Activated CD8-positive, alpha-beta memory T cell treated with anti-CD3 and anti-CD28 coated beads, Interleukin-2, amount 50 U/mL, for 1 hour (primary cell): ENCODE measurements around the gene FIGNL1.
"Not testable (repeated sequence)": the region's sequence is repeated elsewhere in the genome, so short reads cannot be mapped to it uniquely, and the experiment has no call there.

Experiments used
- DNase-seq: peaks from one replicate; pipeline ENCODE4 v3.0.0-alpha.2; 2020; ENCODE audit errors: extremely low read depth

Gene FIGNL1

DNA sequence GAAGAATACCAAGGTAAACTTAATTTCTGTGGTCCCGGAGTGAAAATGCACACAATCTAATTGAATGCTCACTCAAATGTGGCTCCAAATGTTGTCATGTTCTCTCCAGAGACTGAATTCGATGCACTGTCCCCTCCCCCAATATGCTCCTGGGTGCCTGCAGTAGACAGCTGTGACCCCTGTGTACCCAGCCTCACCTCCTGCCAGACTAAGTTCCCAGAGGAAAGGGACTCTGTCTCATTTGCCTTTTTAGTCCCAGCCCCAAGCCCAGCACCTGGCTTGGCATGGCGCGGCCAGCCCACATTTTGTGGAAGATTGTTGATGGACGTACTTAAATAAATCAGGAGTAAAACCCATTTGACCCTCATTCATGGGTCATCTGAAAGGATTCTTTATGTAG, 21.8 kb upstream of the FIGNL1 start:
- no peak for DNase-seq

DNA sequence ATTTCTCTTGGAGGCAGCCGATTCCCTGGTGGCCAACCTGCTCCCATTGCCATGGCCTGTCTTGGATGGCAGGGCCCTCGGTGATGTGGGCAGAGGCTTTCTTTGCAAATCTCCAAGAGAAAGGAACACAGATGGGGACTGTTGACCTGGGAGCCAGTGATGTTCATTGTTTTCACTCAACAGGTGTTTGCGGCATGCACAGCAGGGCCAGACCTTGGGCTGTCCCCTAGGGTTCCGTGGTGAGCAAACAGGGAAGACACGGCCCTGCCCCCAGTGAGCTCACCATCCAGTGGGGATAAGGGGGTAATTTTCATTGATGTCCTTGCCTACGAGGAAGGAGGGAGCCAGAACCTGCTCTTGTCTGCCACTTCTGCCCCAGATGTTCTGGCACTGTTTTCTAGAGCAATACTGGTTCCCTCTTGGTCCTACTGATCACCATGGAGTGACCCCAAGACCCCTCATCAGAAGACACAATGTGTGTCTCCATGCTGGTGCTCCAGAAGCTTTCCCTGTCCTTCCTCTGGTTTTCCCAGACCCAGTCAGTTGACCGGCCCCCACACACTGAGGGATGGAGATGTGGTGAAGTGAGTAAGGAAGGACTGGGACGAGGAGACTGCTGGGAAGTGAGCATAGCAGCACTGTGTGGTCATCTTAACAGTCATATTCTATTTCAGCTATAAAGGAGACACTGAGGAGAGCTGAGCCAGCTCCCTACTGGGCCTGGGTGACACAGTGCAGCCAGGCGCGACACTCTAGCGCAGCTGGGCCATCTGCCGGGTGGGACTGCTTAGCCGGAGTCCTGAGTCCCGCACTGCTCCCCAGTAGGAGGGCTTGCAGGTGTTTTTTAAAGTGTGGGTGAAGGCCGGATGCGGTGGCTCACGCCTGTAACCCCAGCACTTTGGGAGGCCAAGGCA, 20.4 kb upstream of the FIGNL1 start:
- DNase-seq = no peak

DNA sequence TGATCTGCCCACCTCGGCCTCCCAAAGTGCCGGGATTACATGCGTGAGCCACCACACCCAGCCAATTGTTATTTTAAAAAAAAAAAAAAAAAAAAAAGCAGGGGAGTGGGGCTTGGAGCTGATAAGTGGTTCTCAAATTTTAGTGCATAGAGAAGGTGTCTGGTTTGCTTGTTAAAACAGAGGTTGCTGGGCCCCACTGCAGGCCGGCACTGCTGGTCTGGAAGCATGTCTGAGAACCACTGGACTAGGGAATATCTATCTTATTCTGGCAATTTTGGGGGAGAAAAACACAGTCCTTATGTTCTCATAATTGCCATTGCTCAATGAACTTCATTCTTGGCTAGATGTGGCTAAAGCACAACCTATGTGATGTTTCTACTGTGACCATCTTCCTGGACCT, 19.0 kb upstream of the FIGNL1 start:
- DNase-seq = no peak

DNA sequence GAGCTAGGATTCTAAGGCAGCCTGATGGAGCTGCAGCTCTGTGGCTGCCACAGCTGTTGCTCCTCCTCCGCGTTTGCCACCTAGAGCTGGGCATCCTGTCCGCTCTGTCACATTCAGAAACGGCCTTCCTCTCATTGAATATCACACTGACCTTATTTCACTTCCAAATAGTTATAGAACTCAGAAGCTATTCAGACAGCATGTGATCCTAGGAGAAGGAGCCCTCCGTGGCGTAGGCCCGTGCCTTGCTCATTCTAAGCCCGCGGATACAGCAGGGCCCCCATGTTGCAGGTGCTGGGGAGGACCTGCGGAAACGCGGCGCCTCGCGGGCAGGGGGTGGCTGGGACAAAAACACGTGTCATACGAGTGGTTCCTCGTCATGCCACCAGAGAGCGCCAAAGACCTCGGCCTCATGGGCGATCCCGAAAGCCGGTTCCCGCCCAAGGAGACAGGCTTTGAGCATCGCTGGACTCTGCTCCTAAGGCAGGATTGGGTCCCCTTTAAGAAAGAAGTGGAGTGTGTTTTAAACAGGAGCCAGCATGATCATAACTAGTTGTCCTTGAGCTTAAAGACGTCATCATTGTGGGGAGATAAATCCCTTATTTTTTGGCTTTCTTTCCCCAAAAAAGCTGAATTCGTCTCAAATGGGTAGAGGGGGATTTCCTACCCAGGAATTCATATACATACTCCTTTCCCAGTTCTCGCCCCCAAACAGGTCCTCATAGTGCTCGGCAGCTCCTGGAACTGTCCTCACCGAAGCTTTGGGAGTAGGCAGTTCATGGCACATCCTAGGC, 17.9 kb upstream of the FIGNL1 start:
- DNase-seq = no peak

DNA sequence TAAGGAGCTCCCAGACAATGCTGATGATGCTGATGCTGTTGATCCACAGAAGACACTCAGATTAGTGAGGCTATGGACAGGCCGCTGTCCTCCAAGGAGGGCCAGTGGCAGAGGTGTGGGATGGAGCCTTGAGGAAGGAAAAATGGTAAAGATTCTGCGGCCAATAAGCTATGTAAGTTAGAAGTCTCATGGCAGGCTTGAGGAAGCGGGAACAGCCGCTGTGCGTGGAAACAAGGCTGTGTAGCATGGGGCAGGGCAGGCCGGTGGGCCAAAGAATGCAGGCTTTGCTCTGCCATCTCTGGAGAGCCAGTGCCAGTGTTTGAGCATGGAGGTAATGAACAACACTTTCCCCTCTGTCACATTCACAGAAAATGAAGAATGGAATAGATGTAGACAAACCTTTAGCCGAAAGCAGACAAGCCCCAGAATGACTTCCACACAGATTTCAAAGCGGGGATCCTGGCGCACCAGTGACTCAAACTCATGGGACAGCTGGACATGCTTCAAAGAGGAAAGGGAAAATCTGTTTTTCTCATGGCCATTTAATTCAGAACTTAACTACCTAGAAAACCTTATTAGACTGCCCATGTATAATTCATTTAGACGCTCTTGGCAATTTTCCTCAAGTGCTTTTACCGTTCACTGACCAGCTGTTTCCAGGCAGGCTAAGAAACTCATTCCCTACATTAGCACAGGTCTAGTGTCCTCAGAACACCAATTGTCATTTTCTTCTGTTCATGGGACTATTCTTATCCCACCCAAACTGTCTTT, 16.9 kb upstream of the FIGNL1 start:
- DNase-seq = no peak

DNA sequence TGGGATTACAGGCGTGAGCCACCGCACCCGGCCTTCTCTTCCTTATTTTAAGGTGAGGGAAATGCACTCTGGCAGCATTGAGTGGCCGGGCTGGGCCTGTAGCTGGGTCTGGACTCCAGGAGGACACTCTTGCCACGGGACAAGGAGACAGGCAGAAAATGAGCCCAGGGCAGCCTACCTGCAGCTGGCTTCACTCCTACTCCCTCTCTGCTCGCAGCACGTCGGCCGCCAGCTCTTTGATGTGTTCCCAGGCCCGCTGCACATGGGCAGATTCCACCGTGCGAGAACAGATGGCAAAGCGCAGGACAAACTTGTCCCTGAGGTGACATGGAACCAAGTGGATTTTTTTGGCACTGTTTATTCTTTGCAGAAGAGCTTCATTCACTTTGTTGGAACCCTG, 12.9 kb upstream of the FIGNL1 start:
- no peak for DNase-seq

DNA sequence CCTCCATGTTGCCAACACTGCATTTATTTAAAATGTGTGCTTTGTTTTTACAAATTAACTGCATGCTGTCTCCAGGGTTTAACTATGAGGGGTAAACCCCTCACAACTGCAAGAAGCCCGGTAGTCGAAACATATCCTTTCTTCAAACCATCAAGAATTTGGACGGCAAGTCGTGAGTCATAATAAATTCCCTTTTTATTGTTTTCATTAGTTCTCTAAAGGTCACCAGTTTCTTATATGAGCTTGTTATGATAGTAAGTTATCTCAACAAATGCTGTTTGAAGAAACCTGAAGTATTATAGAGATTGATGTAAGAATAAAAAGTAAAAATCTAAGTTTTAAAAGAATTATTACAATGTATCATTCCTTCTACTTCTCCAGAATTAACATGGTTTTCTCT, 12.2 kb upstream of the FIGNL1 start:
- DNase-seq = no peak

DNA sequence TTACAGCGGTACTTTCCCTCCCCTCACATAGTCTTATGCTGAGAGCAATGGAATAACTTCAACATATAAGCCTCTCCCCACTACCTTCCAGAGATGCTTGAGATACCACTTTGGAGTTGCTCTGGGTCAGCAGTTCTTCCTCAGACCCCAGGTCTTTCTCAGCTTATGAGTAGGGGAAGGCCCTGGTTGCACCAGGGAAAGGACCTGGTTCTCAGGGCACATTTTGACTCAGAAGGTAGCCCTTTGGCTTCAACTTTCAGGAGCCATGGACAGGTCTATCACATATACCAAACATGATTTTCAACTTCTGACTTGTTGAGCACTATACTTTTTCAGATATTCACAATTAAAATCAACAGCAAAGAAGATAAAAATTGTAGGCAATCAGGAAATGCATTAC, 11.5 kb upstream of the FIGNL1 start:
- no peak for DNase-seq

DNA sequence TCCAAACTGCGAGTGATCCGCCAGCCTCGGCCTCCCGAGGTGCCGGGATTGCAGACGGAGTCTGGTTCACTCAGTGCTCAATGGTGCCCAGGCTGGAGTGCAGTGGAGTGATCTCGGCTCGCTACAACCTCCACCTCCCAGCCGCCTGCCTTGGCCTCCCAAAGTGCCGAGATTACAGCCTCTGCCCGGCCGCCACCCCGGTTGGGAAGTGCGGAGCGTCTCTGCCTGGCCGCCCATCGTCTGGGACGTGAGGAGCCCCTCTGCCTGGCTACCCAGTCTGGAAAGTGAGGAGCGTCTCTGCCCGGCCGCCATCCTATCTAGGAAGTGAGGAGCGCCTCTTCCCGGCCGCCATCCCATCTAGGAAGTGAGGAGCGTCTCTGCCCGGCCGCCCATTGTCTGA, 9.0 kb upstream of the FIGNL1 start:
- DNase-seq = not testable (repeated sequence)

DNA sequence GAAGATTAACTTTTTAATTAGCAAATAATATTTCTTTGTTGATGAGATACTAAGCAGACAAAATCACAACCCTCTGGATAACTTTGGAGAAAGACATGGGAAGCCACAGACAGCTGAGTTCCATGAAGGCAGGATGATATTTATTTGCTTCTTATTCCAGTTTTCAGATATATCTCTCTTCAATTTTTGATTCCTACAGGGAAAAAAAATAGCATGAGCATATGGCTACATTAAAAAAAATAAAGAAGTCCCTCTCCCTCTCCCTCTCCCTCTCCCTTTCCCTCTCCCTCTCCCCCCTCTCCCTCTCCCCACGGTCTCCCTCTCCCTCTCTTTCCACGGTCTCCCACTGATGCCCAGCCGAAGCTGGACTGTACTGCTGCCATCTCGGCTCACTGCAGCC, 8.5 kb upstream of the FIGNL1 start:
- DNase-seq = not testable (repeated sequence)

DNA sequence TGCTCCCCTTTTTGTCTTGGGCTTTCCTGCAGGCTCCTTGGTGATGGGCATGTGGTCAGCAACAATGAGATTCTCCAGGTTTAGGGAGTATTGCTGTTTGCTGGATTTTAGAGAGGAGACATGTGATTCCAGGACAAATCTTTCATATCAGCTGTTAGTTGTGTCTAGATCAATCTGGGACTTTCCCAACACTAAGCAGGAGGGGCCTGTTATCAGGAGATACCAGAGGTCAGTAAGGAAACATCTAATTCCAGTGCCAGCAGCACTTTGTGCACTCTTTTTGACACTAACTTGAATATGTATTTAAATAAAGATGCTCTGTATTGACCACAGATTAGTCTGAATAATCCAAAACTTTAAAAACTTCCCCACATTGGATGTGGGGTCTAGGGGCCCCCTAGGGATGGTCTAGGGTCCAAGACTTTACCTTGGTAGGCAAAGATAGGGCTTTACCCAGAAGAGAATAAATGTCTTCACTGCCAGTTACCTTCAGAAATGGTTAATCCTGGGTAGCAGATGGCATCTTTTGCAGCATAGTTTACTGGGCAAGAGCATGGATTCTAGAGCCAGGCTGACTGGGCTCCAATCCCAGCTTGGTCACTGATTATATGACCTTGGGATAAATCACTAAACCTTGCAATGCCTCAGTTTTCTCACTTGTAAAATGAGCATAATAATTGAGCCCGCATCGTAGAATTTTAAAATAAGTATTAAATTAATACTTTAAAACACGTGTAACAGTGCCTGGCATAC, 6.4 kb upstream of the FIGNL1 start:
- DNase-seq = no peak

DNA sequence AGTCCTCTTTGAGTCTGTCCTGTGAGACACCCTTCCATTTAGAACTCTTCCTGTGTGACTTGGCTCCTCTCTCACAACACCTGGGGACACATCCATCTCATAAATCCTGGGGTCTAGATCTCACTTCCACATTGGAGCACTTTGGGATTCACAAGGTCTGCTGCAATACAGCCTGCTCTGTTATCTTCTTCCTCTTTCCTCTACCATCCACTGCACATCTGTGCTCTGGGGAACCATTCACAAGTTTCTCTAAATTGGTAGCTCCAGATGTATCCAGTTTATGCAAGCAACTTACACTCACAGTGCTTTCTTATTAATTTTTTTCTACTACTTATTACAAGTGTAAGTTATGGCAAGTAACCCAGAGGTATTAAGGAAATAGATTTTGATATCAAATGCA, 5.5 kb upstream of the FIGNL1 start:
- DNase-seq = no peak

DNA sequence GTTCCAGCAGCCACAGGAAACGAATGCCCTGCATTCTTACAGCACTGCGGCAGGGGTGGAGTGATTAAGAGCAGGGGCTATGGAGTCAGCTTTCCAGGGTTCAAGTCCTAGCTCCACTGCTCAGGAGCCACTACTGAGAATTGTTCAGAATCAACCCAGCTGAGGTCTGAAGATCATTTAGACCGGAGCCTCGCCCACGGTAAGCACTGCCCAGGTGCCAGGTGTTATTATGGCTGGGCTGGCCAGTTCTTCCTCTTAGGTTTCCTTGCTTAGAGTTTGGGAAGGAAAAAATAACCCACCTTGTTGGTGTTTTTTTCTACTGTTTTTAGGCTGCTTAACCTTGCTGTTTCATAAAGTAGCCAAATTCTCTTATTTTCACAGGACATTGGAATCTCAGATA, 4.8 kb upstream of the FIGNL1 start:
- no peak for DNase-seq

DNA sequence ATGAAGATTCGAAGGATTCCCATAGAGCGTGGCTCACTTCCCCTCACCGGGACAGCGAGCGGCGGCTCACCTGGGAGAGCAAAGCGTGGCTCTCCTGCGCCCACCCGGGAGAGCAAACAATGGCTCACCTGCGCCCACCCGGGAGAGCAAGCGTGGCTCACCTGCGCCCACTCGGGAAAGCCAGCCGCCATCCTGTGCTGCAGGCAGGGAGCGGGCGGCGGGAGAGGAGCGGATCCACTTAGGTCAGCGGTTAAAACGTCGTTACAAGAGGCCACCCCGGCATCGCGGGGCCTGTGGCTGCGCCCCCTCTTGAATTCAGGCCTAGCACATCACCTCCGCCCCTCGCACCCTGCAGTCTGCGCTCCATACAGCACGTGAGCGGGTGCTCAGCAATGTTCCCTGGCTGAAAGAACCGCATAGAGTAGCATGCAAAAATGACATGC, 461 bp upstream of the FIGNL1 start:
- no peak for DNase-seq

DNA sequence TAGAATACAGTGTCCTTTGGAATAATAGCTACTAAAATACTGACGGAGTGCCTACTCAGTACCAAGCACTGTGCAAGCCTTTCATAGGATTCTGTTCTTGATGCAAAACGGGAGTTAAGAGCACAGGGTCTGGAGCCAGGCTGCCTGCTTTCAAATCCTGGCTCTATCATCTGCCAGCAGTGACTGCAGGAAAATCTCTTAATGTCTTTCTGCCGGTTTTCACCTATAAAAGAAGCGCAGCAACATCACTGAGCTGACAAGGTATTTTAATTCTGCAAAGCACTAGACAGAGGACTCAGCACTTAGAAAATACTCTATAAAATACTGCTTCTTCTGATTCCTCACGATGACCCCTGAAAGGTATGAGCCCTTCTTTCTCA, 659 bp downstream of the FIGNL1 start:
- no peak for DNase-seq

DNA sequence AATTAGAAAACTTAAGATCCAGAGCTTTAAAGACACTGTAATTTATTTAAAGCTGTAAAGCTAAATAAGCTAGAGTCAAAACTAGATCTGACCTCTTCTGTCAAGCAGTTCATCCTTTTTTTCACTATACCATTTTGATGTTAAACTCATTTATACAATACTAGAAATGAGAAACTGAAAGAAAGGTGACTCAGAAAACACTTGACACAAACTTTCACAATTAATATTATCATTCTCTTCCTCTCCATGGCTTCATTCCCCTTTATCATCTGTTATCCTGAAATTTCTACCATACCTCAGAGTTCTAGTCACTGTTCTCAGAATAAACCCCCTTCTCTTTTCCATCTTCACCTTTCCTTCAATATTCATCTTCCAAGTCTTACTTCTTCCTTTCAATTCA, 1.3 kb downstream of the FIGNL1 start:
- no peak for DNase-seq

DNA sequence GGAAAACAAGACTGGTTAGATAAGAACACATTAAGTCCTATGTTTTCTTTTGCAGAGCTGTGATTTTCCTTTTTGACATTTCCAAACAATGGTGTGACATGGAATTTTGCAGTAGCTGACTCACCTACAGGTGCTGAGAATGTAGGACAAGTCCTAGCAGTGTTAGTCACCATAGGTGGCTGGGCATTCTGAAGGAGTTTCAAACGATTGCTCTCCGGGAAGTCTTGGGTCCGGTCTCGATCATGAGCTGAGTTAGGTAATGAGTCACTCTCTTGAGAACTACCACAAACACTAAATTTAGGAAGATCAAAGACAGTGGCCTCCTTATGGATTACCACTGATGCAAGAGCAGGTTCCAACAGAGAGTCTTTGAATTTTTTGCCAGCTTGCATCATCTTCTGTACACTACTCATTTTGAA, 3.6 kb downstream of the FIGNL1 start:
- DNase-seq = no peak

DNA sequence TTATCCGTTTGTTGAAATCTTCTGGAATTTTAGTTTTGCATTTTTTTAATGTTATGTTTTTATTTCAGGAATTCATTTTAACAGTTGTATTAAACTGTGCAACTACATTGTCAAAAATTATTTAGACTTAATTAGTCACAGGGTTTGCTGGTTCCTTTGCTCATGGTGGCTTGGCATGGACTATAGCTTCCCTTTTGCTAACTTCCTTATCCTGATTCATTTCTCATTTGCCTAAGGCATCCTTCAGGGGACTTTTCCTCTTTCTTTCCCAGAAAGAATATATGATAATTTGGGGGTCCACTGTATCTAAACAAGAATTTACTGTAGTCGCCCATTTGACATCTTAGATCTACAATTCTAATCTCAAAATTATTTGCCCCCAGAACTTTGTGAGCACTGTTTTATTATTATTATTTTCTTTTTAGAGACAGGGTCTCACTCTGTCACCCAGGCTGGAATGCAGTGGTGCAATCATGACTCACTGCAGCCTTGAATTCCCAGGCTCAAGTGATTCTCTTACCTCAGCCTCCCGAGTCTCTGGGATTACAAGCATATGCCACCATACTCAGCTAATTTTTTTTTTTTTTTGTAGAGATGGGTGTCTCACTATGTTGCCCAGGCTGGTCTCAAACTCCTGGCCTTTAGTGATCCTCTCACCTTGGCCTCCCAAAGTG, 13.9 kb downstream of the FIGNL1 start:
- no peak for DNase-seq

DNA sequence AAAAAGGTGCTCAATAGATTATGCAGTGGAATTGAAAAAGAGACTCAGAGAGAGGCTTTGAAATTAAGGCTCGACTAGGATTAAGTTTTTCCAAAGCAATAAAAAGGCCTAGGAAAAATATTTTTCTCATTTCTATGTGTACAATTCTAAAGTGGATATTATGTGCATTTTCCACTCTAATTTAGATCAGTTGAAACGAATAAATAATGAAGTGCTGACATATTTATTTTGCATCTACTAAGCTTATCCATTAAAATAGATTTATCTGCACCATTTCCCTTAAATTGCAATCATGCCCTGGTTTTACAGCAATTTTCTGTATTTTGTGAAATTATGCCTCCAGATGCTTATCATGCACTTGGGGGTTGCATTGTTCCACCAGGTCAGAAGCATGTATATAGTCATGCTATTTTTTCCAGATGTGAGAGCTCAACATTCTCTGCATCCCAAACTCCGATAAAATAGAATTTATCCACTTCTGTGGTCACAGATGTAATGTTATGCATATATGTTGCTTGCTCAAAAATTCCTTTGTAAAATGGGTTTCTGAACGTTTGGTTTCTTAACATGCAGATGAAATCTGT, 18.3 kb downstream of the FIGNL1 start:
- no peak for DNase-seq

DNA sequence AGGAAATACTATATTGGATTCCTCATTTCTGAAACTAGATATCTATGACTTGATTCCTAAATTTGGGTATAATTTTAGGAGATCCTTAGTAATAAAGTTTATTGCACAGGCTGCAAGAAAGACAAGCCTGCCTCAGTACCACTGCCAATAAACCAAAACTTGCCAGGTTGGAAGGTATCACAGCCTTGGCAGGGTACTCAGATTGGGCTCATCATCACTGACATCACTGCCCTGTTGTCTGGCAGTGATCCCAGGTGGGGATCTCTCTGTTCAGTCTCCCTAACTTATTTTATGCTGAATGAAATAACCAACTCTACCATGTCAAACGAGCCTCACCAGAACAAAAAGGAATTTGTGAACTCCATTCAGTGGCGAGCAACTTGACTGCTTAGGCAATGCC, 18.8 kb downstream of the FIGNL1 start:
- no peak for DNase-seq

DNA sequence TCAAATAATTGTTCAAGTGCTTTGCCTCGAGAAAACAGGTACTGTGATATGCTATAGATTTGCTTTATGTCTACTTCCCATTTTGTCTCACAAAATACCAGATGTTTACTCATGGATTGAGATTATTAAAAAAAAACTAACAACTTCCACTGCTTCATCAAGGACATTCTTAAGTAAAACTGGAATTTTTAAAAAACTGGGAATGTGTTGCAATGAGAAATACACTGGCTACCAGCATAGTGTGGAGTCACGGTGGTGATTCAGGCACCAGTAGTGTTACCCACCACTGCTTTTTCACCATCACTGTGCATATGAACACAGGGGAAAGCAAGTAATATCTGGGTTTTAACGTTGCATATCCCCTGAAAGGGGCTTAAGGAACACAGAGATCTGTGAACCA, 21.2 kb downstream of the FIGNL1 start:
- no peak for DNase-seq
